Measurements from ENCODE around the gene SSX3.
"Not testable (repeated sequence)": the region's sequence is repeated elsewhere in the genome, so short reads cannot be mapped to it uniquely, and the experiment has no call there.

The SSX3 gene

GRCh38 chrX:48356315-48357094 lies at the start of gene SSX3:
SSX3 (minus strand) TSS chrX:48356703; CDS start chrX:48355249, 1,454 bp downstream.
- DNase-seq (ENCODE audit: extremely low read depth, insufficient read length); H3K27me3 ChIP-seq (replicated peaks; ENCODE audit: control insufficient read depth, insufficient read depth, low read length); H3K36me3 ChIP-seq (ENCODE audit: control insufficient read depth, insufficient read depth, low read length); H3K4me3 ChIP-seq (replicated peaks; ENCODE audit: low read depth, low read length): not testable (repeated sequence)

- H3K27me3 ChIP-seq (replicated peaks; ENCODE audit: control insufficient read depth, insufficient read depth, low read length); DNase-seq (ENCODE audit: extremely low read depth, insufficient read length): not testable (repeated sequence)
Observed at GRCh38 chrX:48397825-48398224, 41.3 kb upstream of the SSX3 start.

GRCh38 chrX:48396931-48397330 lies 40.4 kb upstream of the SSX3 start:
- not testable (repeated sequence) for DNase-seq (ENCODE audit: extremely low read depth, insufficient read length); H3K27me3 ChIP-seq (replicated peaks; ENCODE audit: control insufficient read depth, insufficient read depth, low read length); H3K36me3 ChIP-seq (ENCODE audit: control insufficient read depth, insufficient read depth, low read length); H3K4me3 ChIP-seq (replicated peaks; ENCODE audit: low read depth, low read length)

More at GRCh38 chrX:48397825-48398224, 41.3 kb upstream of the SSX3 start:
- not testable (repeated sequence) for H3K4me3 ChIP-seq (replicated peaks; ENCODE audit: low read depth, low read length); H3K36me3 ChIP-seq (ENCODE audit: control insufficient read depth, insufficient read depth, low read length)

GRCh38 chrX:48383239-48383638 lies 26.7 kb upstream of the SSX3 start, which contains the start of gene SSX4:
SSX4 (plus strand) TSS chrX:48383539; CDS start chrX:48384054, 515 bp downstream.
- DNase-seq (ENCODE audit: extremely low read depth, insufficient read length); H3K27me3 ChIP-seq (replicated peaks; ENCODE audit: control insufficient read depth, insufficient read depth, low read length); H3K36me3 ChIP-seq (ENCODE audit: control insufficient read depth, insufficient read depth, low read length); H3K4me3 ChIP-seq (replicated peaks; ENCODE audit: low read depth, low read length): not testable (repeated sequence)

- not testable (repeated sequence) for H3K4me3 ChIP-seq (replicated peaks; ENCODE audit: low read depth, low read length); H3K27me3 ChIP-seq (replicated peaks; ENCODE audit: control insufficient read depth, insufficient read depth, low read length); DNase-seq (ENCODE audit: extremely low read depth, insufficient read length); H3K36me3 ChIP-seq (ENCODE audit: control insufficient read depth, insufficient read depth, low read length)
Observed at GRCh38 chrX:48370408-48370807, 13.9 kb upstream of the SSX3 start.

GRCh38 chrX:48367717-48368408 lies 11.4 kb upstream of the SSX3 start:
- not testable (repeated sequence) for H3K4me3 ChIP-seq (replicated peaks; ENCODE audit: low read depth, low read length); H3K27me3 ChIP-seq (replicated peaks; ENCODE audit: control insufficient read depth, insufficient read depth, low read length); DNase-seq (ENCODE audit: extremely low read depth, insufficient read length); H3K36me3 ChIP-seq (ENCODE audit: control insufficient read depth, insufficient read depth, low read length)

GRCh38 chrX:48359281-48359680 lies 2.8 kb upstream of the SSX3 start:
- not testable (repeated sequence) for H3K27me3 ChIP-seq (replicated peaks; ENCODE audit: control insufficient read depth, insufficient read depth, low read length); H3K4me3 ChIP-seq (replicated peaks; ENCODE audit: low read depth, low read length); DNase-seq (ENCODE audit: extremely low read depth, insufficient read length); H3K36me3 ChIP-seq (ENCODE audit: control insufficient read depth, insufficient read depth, low read length)

GRCh38 chrX:48357681-48358080 lies 1.2 kb upstream of the SSX3 start:
- no peak for DNase-seq (ENCODE audit: extremely low read depth, insufficient read length)
- no peak for TF ChIP-seq CTCF (IDR thresholded peaks at IDR 0.05; ENCODE audit: insufficient read depth, low read length, poor library complexity, severe bottlenecking)
- no peak overlapping the region for H3K4me3 ChIP-seq (replicated peaks; ENCODE audit: low read depth, low read length)
- no peaks in the 10 kb centered on the region for H3K36me3 ChIP-seq (ENCODE audit: control insufficient read depth, insufficient read depth, low read length)
- H3K27me3 ChIP-seq (replicated peaks; ENCODE audit: control insufficient read depth, insufficient read depth, low read length): no peaks in the 10 kb centered on the region

GRCh38 chrX:48346059-48346458 lies 10.4 kb downstream of the SSX3 start:
- H3K36me3 ChIP-seq (ENCODE audit: control insufficient read depth, insufficient read depth, low read length); H3K4me3 ChIP-seq (replicated peaks; ENCODE audit: low read depth, low read length); DNase-seq (ENCODE audit: extremely low read depth, insufficient read length); H3K27me3 ChIP-seq (replicated peaks; ENCODE audit: control insufficient read depth, insufficient read depth, low read length): not testable (repeated sequence)

GRCh38 chrX:48313996-48314395 lies 42.5 kb downstream of the SSX3 start:
- DNase-seq (ENCODE audit: extremely low read depth, insufficient read length); H3K4me3 ChIP-seq (replicated peaks; ENCODE audit: low read depth, low read length); H3K27me3 ChIP-seq (replicated peaks; ENCODE audit: control insufficient read depth, insufficient read depth, low read length); H3K36me3 ChIP-seq (ENCODE audit: control insufficient read depth, insufficient read depth, low read length): not testable (repeated sequence)
